Glutamatergic neuron (in vitro differentiated cells): ENCODE data around the gene MLXIP. TPM values are rescaled to one million over a fixed set of nuclear protein-coding genes. Genes with fewer than 3 reads are reported as not detected.
A peak's percentile ranks its signal among the peaks of the same experiment; 100 is the strongest.

ENCODE experiments used
- DNase-seq: peaks from one replicate; pipeline ENCODE4 v3.0.0; 2022
- H3K27ac Mint-ChIP-seq: one replicate; pipeline ENCODE4 v1.8.0; 2020; ENCODE audit warnings: mild to moderate bottlenecking, mixed read lengths, inconsistent platforms; ENCODE audit not compliant: unreplicated experiment
- H3K27me3 Mint-ChIP-seq: one replicate; pipeline ENCODE4 v1.8.0; 2020; ENCODE audit warnings: mild to moderate bottlenecking, moderate library complexity, mixed read lengths, inconsistent platforms; ENCODE audit not compliant: unreplicated experiment
- H3K36me3 Mint-ChIP-seq: one replicate; pipeline ENCODE4 v1.8.0; 2020; ENCODE audit warnings: mild to moderate bottlenecking, mixed read lengths, inconsistent platforms; ENCODE audit not compliant: unreplicated experiment
- H3K4me1 Mint-ChIP-seq: one replicate; pipeline ENCODE4 v1.8.0; 2020; ENCODE audit warnings: mild to moderate bottlenecking, low read depth, mixed read lengths, inconsistent platforms; ENCODE audit not compliant: unreplicated experiment
- H3K4me3 Mint-ChIP-seq: one replicate; pipeline ENCODE4 v1.8.0; 2020; ENCODE audit warnings: mild to moderate bottlenecking, mixed read lengths, inconsistent platforms; ENCODE audit not compliant: unreplicated experiment
- H3K9me3 Mint-ChIP-seq: one replicate; pipeline ENCODE4 v1.8.0; 2020; ENCODE audit warnings: mild to moderate bottlenecking, moderate library complexity, mixed read lengths, inconsistent platforms; ENCODE audit not compliant: unreplicated experiment
- CTCF ChIP-seq: fragments of 200-600 bp; sonication (generic); IDR thresholded peaks from one replicate; pipeline ENCODE4 v1.5.0; 2021; ENCODE audit not compliant: partially characterized antibody, unreplicated experiment
- total RNA-seq: library from RNA; stranded (reverse); fragmentation: NEBNext Ultra II Directional; extraction: Animal tissue kit (Norgen Biotek cat#: 25700); gene quantifications from one replicate; pipeline ENCODE4 v1.2.1, GENCODE V29; 2021; ENCODE audit not compliant: unreplicated experiment

MLXIP gene
- total RNA-seq, 1 donor from 2014 or later: 120 TPM

DNA sequence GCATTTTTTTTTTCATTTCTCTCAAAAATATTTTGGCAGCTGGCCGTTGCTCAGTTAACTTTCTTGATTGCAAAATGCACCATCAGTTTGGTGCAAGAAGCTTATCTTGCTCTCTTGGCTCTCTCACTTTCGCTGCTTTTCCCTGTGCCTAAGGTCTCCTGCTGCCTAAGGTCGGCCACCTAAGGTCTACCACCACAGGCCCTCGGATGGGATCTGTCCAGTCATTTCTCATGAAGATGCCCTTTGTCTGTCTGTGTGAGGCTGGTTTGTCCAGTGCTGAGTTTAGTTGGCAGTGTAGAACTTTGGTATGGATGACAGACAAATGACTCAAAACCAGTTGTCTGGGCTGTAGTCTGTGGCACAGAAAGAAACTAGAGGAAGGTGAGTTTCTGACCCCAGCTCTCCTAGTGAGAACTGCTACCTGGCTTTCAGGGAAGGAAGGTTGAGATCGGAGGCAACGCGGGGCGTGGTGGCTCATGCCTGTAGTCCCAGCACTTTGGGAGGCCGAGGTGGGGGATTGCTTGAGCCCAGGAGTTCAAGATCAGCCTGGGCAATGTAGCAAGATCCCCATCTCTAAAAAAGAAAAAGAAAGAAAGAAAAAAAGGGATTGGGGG is 2.6 kb downstream of the MLXIP start:
- Mint-ChIP-seq H3K27me3 (peaks cover 9% of the 10 kb centered on the region), H3K4me3 (peak overlapping the region; percentile 91), H3K36me3 (peaks cover 7% of the 10 kb centered on the region), H3K4me1 (peaks cover 32% of the 10 kb centered on the region), H3K27ac (peak overlapping the region; percentile 91), H3K9me3 (peaks cover 14% of the 10 kb centered on the region)
- no peak for DNase-seq
- TF ChIP-seq CTCF: no peak

- DNase-seq: no peak
- peaks cover 9% of the 10 kb centered on the region for H3K27me3 Mint-ChIP-seq
- H3K4me1 Mint-ChIP-seq: peaks cover 37% of the 10 kb centered on the region
- peak overlapping the region; percentile 91 for H3K4me3 Mint-ChIP-seq
- no peak for TF ChIP-seq CTCF
- peak overlapping the region; percentile 67 for H3K27ac Mint-ChIP-seq
- H3K36me3 Mint-ChIP-seq: peaks cover 7% of the 10 kb centered on the region
- H3K9me3 Mint-ChIP-seq: peaks cover 15% of the 10 kb centered on the region
Observed at GRCh38 chr12:122081697-122082221, 3.2 kb downstream of the MLXIP start.

- DNase-seq: no peak
- Mint-ChIP-seq H3K4me1 (peaks cover 47% of the 10 kb centered on the region), H3K36me3 (peaks cover 7% of the 10 kb centered on the region), H3K4me3 (peak overlapping the region; percentile 91), H3K27ac (no peak overlapping the region), H3K9me3 (peaks cover 18% of the 10 kb centered on the region), H3K27me3 (peaks cover 9% of the 10 kb centered on the region)
- no peak for TF ChIP-seq CTCF
Observed at GRCh38 chr12:122082621-122083356, 4.2 kb downstream of the MLXIP start.

- no peak for TF ChIP-seq CTCF
- Mint-ChIP-seq H3K4me3 (no peak overlapping the region), H3K27ac (no peak overlapping the region), H3K4me1 (peaks cover 60% of the 10 kb centered on the region), H3K27me3 (peaks cover 12% of the 10 kb centered on the region), H3K36me3 (peaks cover 7% of the 10 kb centered on the region), H3K9me3 (peaks cover 19% of the 10 kb centered on the region)
- no peak for DNase-seq
Observed at GRCh38 chr12:122084857-122085405, 6.4 kb downstream of the MLXIP start.
